KG1 (cell line): ENCODE measurements around the gene JCAD.

Experiments used
- DNase-seq: peaks from one replicate; lab custom pipeline; 2025; lab: John Stamatoyannopoulos, UW

The JCAD gene

DNA sequence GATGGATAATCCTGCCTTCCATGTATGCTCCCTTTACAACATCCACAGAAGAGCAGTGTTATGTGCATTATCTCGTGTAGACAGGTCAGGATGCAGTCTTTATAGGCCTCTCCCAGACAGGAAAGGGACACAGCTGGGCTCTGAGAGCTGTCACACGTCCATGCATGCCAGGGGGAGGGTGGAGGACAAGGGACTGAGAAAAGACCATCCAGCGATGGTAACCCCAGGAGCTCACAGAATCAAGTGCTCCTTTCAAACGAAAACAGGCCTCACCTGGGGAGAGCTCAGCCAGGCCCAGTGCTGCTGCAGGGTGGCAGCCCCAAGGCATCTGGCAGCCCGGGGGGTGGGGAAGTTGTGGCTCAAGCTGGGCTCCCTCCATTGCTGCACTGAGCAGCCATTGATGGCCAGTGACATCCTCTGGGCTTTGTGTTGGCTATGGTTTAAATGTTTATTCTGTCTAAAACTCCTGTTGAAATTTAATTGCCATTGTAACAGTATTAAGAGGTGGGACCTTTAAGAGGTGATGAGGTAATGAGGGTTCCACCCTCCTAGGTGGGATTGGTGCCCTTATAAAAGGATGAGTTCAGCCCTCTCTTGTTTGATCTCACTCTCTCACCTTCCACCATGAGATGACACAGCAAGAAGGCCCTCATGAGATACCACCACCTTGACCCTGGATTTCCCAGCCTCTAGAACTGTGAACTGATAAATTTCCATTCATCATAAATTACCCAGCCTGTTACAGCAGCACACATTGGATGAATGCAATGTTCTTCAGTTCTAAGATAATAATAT lies 15.7 kb downstream of the JCAD start:
- no peak for DNase-seq

DNA sequence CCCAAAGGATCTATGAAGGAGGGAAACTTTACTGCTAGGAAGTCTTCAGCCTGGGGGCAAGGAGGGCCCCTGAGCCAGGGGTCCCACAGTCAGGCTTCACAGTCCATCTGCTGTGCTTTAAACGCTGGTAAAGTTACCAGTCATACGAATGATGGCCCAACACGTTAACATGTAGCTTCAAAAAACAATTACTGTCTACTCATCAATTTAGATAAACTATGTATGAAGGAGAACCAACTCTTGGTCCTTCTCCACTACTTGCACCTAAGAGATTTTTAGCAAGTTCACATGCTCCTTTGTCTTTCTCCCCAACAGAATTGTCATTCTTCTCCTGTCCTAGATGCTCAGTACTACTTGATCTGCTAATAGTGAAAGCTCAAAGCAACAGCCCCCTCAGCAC lies 16.6 kb downstream of the JCAD start:
- DNase-seq, result no peak

GRCh38 chr10:30041196-30042105 lies 17.9 kb downstream of the JCAD start:
- no peak for DNase-seq

DNA sequence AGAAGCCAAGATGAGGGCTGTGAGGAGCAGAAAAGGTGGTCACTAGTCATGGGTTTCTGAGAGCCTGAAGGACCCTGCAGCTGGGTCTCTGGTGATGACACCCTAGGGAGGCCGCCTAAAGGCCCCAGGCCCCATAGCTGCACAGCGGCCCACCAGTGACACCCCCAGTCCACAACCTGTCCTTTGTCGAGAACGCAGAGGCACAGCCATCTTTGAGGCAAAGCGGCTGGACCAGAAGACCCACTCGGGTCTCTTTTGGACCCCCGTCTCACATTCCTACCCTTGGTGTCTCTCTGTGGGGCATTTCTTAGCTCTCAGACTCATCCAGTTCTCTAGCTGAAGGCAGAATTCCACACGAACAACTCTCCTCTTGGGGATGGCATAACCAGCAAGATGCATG lies 18.8 kb downstream of the JCAD start:
- no peak for DNase-seq

DNA sequence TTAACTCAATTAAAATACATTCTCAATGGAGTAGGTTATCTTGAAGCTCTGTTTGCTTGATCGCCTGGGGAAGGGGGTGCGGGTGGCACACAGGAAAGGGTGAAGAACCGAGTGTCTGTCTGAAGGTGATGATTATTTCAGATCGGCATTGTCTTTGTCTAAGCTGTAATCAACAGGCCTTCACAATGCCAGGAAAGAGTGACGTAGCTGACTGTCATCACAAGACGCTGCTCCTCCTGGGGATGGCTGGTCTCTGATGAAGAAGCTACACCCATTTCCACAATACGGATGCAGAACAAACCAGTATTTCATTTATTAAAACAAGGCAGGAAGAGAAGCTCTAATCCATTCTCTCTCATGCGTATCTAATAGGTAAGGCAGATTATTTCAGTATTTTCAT lies 19.4 kb downstream of the JCAD start:
- DNase-seq, result no peak

DNA sequence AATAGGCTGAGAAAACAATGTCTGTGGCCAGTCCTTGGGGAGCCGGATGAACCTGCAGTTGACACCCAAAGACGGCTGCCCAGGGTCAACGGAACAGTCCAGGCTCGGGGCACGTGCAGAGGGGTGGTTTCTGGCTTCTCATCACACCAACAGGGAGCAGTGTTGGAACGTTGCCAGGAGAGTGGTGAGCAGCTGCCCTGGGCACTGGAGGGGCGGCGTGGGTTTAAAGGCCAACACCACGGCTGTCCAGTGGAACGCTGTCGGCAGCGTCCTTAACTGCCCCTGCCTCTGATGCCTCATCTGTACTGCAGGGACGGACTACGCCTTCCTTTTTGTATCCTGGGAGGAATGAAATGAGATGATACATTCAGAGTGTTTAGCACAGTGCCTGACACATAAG lies 19.8 kb downstream of the JCAD start:
- DNase-seq, result no peak

DNA sequence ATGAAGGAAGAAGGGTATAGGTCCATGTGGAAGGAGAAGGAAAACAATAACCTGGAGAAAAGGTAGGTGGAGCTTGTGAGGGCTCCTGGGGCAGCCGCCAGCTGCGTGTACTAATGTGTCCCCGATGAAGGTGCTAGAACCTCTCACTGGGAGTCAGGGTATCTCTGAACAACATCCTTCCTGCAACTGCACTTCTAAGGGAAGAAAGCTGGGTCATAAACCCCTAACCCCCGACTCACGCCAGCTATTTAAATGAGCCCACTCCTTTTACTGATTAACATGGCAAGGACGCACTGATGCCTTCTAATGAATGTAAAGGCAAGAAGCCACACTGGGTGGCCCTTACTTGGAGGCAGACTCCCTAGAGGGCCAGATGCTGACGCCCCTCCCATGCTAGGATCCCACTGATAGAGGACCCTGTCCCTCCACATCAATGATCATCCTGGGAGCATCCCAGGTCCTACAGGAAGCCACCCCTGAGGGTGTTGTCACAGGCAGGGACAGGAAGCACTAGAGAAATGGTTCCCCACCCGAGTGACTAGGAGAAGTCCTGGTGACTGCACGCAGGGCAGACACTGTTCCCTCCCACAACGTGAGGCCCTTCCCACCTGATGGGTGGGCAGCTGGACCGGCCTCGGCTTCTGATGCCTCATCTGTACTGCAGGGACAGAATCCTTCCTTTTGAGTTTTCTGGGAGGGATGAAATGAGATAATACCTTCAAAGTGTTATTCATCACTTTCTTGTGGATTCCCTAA lies 20.4 kb downstream of the JCAD start:
- no peak for DNase-seq

DNA sequence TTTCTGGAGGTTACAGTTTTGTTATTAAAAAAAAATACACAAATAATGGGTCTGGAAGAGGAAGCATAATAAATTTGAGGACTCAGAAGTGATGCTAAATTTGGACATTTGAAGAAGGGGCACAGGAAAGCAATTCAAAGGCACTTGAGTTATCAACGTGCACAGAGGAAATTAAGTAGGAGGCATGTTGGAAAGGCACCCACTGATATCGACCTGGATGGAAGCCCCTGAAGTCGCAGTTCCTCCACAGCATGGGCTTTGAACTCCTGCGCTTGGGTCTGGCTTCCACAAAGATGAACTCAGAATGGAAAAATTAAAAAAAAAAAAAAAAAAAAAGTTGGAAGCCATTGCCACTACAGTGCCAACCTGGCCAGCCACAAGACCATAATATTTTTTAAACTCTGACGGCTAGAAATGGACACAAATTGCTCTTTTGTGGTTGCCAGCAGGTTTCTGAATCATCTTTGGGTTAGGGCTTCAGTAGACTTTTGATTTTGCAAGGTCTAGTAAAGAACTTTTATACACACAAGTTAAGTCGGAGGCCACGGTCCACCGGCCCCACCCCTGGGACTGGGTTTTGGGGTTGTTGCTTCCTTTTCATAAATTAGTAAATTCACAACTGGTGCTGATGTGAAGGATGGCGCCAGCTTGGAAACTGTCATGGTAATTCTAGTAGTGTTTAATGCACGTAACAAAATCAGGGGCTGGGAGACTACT lies 21.6 kb downstream of the JCAD start:
- no peak for DNase-seq

- no peak for DNase-seq
Observed at GRCh38 chr10:30036811-30037210, 22.6 kb downstream of the JCAD start.

GRCh38 chr10:30036341-30036740 lies 23.0 kb downstream of the JCAD start:
- no peak for DNase-seq

GRCh38 chr10:30034433-30035137 lies 24.8 kb downstream of the JCAD start:
- DNase-seq, result no peak

GRCh38 chr10:30032125-30032524 lies 27.3 kb downstream of the JCAD start:
- DNase-seq, result no peak

- no peak for DNase-seq
Observed at GRCh38 chr10:30029872-30030256, 29.5 kb downstream of the JCAD start.

- no peak for DNase-seq
Observed at GRCh38 chr10:30029164-30029871, 30.1 kb downstream of the JCAD start.

DNA sequence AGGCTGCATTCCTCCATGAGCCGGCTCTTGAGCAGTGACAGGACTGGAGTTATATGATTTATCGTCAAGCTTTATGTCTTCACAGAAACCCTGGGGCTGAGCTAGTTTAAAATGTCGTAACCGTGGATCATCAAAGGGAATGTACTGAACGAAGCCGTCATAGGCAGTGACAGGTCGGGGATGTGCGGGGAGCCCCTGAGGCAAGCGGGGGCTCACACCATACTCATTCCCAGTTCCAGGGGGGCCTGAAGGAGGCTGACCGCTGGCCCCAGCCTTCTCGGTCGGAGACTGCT lies 30.7 kb downstream of the JCAD start:
- DNase-seq, result no peak

GRCh38 chr10:30028006-30028737 lies 31.2 kb downstream of the JCAD start:
- peak; percentile 46 for DNase-seq

DNA sequence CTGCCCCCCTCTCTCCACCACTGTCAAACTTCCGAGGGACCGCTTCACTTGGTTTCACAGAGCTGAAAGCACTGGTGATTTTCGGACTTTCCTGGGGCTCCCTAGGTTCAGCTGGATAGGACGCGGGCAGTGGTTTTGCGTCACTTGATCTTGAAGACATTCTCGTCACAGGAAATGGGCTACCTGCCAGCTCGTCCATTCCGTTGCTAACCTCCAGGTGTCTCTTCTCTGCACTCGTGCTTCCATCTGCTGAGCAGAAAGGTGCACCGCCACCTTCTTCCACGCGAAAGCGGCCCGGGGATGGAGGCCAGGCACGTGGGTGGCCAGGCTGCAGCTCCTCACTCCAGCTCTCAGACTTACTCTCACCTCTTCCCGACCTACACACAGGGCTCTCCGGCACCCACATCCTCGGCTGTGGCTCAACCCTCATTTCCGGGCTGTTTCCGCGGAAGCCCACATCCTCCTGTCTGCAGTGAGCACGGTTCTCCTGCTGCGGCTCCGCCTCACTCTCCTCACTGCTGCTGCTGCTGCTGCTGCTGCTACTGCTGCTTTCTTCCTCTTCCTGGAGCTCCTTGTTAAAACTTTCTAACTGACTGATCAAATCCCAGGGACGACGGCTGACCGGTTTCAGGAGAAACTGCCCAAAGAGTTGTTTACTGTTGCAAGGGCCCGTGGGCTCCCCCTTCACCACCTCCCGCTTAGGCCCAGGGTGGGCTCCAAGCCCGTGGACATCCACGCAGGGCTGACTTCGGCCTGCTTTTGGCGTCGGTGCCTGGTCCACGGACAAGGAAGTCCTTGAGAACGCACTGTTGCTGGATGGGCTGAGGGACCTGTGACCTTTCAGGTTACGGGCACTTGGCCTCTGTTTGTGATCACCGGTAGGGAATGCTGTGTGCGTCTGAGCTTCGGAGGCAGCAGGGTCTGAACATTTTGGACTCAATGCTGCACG lies 32.1 kb downstream of the JCAD start:
- peak; percentile 86 for DNase-seq

GRCh38 chr10:30026578-30026977 lies 32.8 kb downstream of the JCAD start:
- DNase-seq, result no peak

DNA sequence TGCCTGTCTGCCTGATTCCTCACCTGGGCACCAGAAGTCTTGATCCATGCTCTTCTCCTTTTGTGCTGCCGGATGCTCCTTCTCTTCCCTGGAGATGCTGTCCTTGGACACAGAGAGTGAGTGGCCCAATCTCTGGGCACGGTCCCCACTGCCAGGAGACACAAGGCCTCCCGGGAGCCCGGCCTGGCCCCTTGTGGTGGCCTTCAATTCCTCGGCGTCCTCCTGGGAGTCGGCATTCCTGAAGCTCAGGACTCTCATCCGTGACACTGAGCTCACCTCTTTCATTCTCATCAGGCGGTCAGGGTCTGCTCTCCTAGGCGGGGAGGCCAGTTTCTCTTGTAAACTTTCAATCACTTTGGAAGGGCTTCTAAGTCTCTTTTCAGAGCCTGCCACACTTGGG lies 33.3 kb downstream of the JCAD start:
- no peak for DNase-seq
